K562 (cell line): ENCODE results near the gene SAMD10. TPM values are rescaled to one million over a fixed set of nuclear protein-coding genes. Genes with fewer than 3 reads are reported as not detected.

ENCODE experiments used
- BDP1 ChIP-seq: IDR thresholded peaks from 3 replicates; pipeline ENCODE4 v1.6.1; 2011; ENCODE audit not compliant: insufficient read length, insufficient read depth
- ERF ChIP-seq: fragments of 450-650 bp; formaldehyde crosslinking; IDR thresholded peaks from 2 replicates; pipeline ENCODE4 v1.4.0; 2020; ENCODE audit warnings: mild to moderate bottlenecking, mixed read lengths
- KHSRP ChIP-seq: fragments of 450-650 bp; IDR thresholded peaks from 2 replicates; pipeline ENCODE4 v1.6.1; 2017
- MAFK ChIP-seq: IDR thresholded peaks from 2 replicates; pipeline ENCODE4 v1.6.1; 2011; ENCODE audit warnings: low read length, improper control_type of control experiment
- NR2F6 ChIP-seq: fragments of 450-650 bp; formaldehyde crosslinking; IDR thresholded peaks from 2 replicates; pipeline ENCODE4 v1.4.0; 2020; ENCODE audit warnings: mild to moderate bottlenecking
- SETDB1 ChIP-seq: IDR thresholded peaks from one replicate; pipeline ENCODE4 v1.6.1; 2012; ENCODE audit warnings: low read length, control low read depth, inconsistent platforms
- SMAD2 ChIP-seq: fragments of 150-350 bp; IDR thresholded peaks from 2 replicates; pipeline ENCODE4 v1.6.1; 2014; ENCODE audit warnings: low read depth, mild to moderate bottlenecking, low read length
- SMARCB1 ChIP-seq: IDR thresholded peaks from 2 replicates; pipeline ENCODE4 v1.6.1; 2011; ENCODE audit warnings: improper control_type of control experiment, low read depth; ENCODE audit not compliant: insufficient read length
- ZNF134 ChIP-seq: fragments of 250-450 bp; sonication (Bioruptor Pico); conservative IDR thresholded peaks from 2 replicates; pipeline ENCODE4 v1.4.0; 2020
- ZNF184 ChIP-seq: sonication (generic); formaldehyde crosslinking; IDR thresholded peaks from 2 replicates; pipeline ENCODE4 v1.5.0; 2020; ENCODE audit warnings: missing genetic modification reagents
- ZNF431 ChIP-seq: sonication (generic); formaldehyde crosslinking; IDR thresholded peaks from 2 replicates; pipeline ENCODE4 v1.8.0; 2022; ENCODE audit warnings: mild to moderate bottlenecking, missing genetic modification reagents
- ZNF778 ChIP-seq: fragments of 450-650 bp; formaldehyde crosslinking; IDR thresholded peaks from 2 replicates; pipeline ENCODE4 v1.4.0; 2020; ENCODE audit warnings: mild to moderate bottlenecking, moderate library complexity
- polyA plus RNA-seq, 8 experiments: library from polyadenylated mRNA; depleted of rRNA in 4 of 8; stranded (reverse) in 5 of 8; unstranded in 3 of 8; fragments of >200 nt; fragmentation: Nextera tagmentation in 2 of 8; fragmentation: Illumina TruSeq in 1 of 8; extraction: Ambion mirVana in 2 of 8; extraction: Trizol in 1 of 8; gene quantifications; 2 replicates each; pipeline versions ENCODE4 v1.2.1 to v1.2.3, GENCODE V29; 2011 to 2014; ENCODE audit warnings: inconsistent platforms in 1 of 8, missing spikeins in 1 of 8
- total RNA-seq, 7 experiments: library from RNA; depleted of rRNA in 6 of 7; stranded (reverse); fragments of >200 nt in 6 of 7; fragmentation: Illumina TruSeq in 2 of 7; extraction: Trizol in 2 of 7; gene quantifications; 2 replicates each; pipeline versions ENCODE4 v1.2.1 to v1.2.3, GENCODE V29; 2011 to 2021; ENCODE audit warnings: low replicate concordance in 1 of 7
- TF ChIP-seq, protein P1 (sequence below): fragments of 450-650 bp; IDR thresholded peaks from 2 replicates; pipeline ENCODE4 v1.6.1; 2018; ENCODE audit not compliant: partially characterized antibody
- TF ChIP-seq, protein P2 (sequence below), 2 experiments: IDR thresholded peaks; 2 replicates each; pipeline ENCODE4 v1.6.1; 2012; ENCODE audit warnings: improper control_type of control experiment in 2 of 2, low read depth in 2 of 2, low read length in 2 of 2, borderline replicate concordance in 1 of 2
- TF ChIP-seq, protein P3 (sequence below), 2 experiments: IDR thresholded peaks; 2 replicates each; pipeline ENCODE4 v1.6.1; 2011; ENCODE audit warnings: borderline replicate concordance in 1 of 2, control low read depth in 1 of 2, low read depth in 1 of 2, low read length in 1 of 2, mild to moderate bottlenecking in 1 of 2, mixed read lengths in 1 of 2, moderate library complexity in 1 of 2; ENCODE audit not compliant: insufficient read depth in 1 of 2, insufficient read length in 1 of 2, poor library complexity in 1 of 2, severe bottlenecking in 1 of 2; ENCODE audit errors: extremely low read depth in 1 of 2
- TF ChIP-seq, protein P4 (sequence below): fragments of 450-650 bp; IDR thresholded peaks from 2 replicates; pipeline ENCODE4 v1.6.1; 2016; ENCODE audit warnings: missing biosample characterization, missing genetic modification characterization
- TF ChIP-seq, protein P5 (sequence below): fragments of 250-450 bp; sonication (Bioruptor Pico); IDR thresholded peaks from 2 replicates; pipeline ENCODE4 v1.5.0; 2020; ENCODE audit warnings: mild to moderate bottlenecking

SAMD10 gene
- total and polyA plus RNA-seq, 9 of the 15 experiments (the other 6 are each of a cell fraction or from before 2014, with no cell fraction given) = 0.37 to 15.2 (median 4.8) TPM

DNA sequence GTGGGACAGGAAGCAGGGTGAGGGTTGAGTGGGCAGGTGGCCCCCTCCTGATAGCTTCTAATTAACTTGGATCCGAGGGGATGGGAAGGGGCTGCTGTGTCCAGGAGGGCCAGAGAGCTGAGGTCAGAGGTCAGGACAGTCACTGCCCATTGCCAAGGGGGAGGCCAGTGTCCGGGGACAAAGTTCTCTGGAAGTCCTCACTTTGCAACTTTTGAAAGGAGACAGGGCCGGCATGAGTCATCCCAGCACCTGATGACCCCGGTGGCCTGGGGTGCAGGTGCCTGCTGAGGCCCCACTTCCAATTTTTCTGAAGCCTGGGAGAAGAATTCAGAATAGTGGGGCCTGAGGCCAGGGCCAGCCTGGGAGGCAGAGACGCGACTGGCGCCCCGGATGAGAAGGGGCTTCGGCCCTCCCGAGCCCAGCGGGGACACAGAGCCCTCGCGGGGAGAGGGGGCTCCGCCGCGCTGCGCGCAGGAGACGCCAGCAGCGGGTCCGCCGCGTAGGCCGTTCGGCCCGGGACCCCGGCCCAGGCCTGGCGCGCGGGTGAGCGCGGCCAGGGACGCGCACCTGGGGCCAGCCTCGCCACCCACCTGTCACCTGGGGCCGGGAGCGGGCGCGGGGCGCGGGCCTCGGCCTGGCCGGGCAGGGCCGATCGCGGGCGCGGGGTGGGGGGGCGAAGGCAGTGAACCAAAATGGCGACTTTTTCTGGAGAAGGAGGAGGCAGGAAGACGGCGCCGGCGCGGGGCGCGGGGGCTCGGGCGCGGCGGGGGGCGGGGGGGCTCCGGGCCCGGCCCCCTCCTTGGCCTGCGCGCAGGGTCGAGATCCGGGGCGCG, 10.3 kb downstream of the SAMD10 start (continued):
- TF ChIP-seq, protein P1, sequence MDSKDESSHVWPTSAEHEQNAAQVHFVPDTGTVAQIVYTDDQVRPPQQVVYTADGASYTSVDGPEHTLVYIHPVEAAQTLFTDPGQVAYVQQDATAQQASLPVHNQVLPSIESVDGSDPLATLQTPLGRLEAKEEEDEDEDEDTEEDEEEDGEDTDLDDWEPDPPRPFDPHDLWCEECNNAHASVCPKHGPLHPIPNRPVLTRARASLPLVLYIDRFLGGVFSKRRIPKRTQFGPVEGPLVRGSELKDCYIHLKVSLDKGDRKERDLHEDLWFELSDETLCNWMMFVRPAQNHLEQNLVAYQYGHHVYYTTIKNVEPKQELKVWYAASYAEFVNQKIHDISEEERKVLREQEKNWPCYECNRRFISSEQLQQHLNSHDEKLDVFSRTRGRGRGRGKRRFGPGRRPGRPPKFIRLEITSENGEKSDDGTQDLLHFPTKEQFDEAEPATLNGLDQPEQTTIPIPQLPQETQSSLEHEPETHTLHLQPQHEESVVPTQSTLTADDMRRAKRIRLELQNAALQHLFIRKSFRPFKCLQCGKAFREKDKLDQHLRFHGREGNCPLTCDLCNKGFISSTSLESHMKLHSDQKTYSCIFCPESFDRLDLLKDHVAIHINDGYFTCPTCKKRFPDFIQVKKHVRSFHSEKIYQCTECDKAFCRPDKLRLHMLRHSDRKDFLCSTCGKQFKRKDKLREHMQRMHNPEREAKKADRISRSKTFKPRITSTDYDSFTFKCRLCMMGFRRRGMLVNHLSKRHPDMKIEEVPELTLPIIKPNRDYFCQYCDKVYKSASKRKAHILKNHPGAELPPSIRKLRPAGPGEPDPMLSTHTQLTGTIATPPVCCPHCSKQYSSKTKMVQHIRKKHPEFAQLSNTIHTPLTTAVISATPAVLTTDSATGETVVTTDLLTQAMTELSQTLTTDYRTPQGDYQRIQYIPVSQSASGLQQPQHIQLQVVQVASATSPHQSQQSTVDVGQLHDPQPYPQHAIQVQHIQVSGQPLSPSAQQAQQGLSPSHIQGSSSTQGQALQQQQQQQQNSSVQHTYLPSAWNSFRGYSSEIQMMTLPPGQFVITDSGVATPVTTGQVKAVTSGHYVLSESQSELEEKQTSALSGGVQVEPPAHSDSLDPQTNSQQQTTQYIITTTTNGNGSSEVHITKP = no peak
- TF ChIP-seq BDP1 = no peak
- TF ChIP-seq ZNF778 (CRISPR knock-in tag) = no peak
- no peak for TF ChIP-seq MAFK
- TF ChIP-seq SMAD2 = no peak
- TF ChIP-seq, protein P2, sequence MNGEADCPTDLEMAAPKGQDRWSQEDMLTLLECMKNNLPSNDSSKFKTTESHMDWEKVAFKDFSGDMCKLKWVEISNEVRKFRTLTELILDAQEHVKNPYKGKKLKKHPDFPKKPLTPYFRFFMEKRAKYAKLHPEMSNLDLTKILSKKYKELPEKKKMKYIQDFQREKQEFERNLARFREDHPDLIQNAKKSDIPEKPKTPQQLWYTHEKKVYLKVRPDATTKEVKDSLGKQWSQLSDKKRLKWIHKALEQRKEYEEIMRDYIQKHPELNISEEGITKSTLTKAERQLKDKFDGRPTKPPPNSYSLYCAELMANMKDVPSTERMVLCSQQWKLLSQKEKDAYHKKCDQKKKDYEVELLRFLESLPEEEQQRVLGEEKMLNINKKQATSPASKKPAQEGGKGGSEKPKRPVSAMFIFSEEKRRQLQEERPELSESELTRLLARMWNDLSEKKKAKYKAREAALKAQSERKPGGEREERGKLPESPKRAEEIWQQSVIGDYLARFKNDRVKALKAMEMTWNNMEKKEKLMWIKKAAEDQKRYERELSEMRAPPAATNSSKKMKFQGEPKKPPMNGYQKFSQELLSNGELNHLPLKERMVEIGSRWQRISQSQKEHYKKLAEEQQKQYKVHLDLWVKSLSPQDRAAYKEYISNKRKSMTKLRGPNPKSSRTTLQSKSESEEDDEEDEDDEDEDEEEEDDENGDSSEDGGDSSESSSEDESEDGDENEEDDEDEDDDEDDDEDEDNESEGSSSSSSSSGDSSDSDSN (IDR thresholded peaks at IDR 0.05; ENCODE audit: borderline replicate concordance in 1 of 2, low read depth in 2 of 2, low read length in 2 of 2) = no peak
- TF ChIP-seq ZNF134 (CRISPR knock-in tag) = peak; percentile 67; the same call in 1 of the 2 replicates
- TF ChIP-seq KHSRP = no peak
- TF ChIP-seq, protein P3, sequence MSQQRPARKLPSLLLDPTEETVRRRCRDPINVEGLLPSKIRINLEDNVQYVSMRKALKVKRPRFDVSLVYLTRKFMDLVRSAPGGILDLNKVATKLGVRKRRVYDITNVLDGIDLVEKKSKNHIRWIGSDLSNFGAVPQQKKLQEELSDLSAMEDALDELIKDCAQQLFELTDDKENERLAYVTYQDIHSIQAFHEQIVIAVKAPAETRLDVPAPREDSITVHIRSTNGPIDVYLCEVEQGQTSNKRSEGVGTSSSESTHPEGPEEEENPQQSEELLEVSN (IDR thresholded peaks at IDR 0.05; ENCODE audit: borderline replicate concordance in 1 of 2, extremely low read depth in 1 of 2, insufficient read depth in 1 of 2, insufficient read length in 1 of 2, low read depth in 1 of 2, low read length in 1 of 2, poor library complexity in 1 of 2, severe bottlenecking in 1 of 2) = no peak
- TF ChIP-seq, protein P4, sequence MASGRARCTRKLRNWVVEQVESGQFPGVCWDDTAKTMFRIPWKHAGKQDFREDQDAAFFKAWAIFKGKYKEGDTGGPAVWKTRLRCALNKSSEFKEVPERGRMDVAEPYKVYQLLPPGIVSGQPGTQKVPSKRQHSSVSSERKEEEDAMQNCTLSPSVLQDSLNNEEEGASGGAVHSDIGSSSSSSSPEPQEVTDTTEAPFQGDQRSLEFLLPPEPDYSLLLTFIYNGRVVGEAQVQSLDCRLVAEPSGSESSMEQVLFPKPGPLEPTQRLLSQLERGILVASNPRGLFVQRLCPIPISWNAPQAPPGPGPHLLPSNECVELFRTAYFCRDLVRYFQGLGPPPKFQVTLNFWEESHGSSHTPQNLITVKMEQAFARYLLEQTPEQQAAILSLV = no peak
- no peak for TF ChIP-seq ZNF184 (CRISPR knock-in tag)
- TF ChIP-seq SETDB1 = no peak
- no peak for TF ChIP-seq NR2F6 (CRISPR knock-in tag)
- TF ChIP-seq, protein P5, sequence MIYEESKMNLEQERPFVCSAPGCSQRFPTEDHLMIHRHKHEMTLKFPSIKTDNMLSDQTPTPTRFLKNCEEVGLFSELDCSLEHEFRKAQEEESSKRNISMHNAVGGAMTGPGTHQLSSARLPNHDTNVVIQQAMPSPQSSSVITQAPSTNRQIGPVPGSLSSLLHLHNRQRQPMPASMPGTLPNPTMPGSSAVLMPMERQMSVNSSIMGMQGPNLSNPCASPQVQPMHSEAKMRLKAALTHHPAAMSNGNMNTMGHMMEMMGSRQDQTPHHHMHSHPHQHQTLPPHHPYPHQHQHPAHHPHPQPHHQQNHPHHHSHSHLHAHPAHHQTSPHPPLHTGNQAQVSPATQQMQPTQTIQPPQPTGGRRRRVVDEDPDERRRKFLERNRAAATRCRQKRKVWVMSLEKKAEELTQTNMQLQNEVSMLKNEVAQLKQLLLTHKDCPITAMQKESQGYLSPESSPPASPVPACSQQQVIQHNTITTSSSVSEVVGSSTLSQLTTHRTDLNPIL (CRISPR knock-in tag) = no peak
- TF ChIP-seq ZNF431 (CRISPR knock-in tag) = no peak
- no peak for TF ChIP-seq SMARCB1
- TF ChIP-seq ERF = 0 out of 2 replicates have a peak, but pooled peaks have one; percentile 62
